ENCODE results near the gene MBNL2.

MBNL2 gene

DNA sequence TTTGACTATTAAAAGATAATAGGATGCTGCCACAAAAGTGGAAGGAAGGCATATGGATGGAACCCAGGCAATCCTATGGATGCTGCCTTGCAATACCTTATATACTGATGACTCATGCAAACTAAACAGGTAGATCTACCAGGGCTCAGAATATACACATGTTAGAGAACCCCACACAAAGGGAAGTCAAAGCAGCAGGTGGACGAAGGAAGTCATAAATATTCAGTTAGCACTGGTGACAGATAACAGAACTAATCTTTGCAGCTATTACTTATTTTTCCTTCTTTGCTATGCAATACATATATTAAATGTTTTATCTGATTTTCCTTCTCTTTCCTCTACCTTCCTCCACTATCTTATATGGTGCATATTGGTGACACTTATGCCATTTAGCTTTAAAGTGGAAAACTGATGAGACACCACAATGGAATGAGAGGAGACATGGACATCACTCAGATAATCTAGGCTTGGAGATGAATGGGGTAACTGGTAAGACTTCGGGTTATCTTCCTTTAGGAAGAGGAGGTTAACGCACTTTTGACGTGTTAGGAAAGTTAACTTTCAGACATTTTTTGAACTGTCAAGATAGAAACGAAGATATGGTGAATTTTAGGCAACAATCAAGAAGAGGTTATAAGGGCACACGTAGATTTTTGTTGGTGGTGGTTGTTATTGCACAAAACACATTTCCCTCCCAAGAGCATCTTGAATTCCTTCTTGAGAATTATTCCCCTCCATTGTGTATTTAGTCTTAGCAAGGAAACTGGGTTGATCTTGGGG lies 39.8 kb upstream of the MBNL2 start:
- no peak overlapping the region for H3K27ac ChIP-seq (ENCODE audit: low read length)
- no peak overlapping the region for H3K9ac ChIP-seq (ENCODE audit: low read length)
- 0 out of 2 replicates have a peak, but pooled peaks cover 4% of the 10 kb centered on the region for H3K4me1 ChIP-seq (ENCODE audit: low read length)
- peaks cover 38% of the 10 kb centered on the region for H3K27me3 ChIP-seq (ENCODE audit: low read depth, low read length)
- TF ChIP-seq, protein P1, sequence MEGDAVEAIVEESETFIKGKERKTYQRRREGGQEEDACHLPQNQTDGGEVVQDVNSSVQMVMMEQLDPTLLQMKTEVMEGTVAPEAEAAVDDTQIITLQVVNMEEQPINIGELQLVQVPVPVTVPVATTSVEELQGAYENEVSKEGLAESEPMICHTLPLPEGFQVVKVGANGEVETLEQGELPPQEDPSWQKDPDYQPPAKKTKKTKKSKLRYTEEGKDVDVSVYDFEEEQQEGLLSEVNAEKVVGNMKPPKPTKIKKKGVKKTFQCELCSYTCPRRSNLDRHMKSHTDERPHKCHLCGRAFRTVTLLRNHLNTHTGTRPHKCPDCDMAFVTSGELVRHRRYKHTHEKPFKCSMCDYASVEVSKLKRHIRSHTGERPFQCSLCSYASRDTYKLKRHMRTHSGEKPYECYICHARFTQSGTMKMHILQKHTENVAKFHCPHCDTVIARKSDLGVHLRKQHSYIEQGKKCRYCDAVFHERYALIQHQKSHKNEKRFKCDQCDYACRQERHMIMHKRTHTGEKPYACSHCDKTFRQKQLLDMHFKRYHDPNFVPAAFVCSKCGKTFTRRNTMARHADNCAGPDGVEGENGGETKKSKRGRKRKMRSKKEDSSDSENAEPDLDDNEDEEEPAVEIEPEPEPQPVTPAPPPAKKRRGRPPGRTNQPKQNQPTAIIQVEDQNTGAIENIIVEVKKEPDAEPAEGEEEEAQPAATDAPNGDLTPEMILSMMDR (IDR thresholded peaks at IDR 0.05; ENCODE audit: low read depth, low read length), result no peak
- no peak for TF ChIP-seq EZH2phosphoT487 (IDR thresholded peaks at IDR 0.05; ENCODE audit: low read depth)
- H3K9me3 ChIP-seq (ENCODE audit: insufficient read depth, low read length), result no peaks in the 10 kb centered on the region
- no peaks in the 10 kb centered on the region for H3K36me3 ChIP-seq (replicated peaks; ENCODE audit: low read depth, low read length)
- no peaks in the 10 kb centered on the region for H4K20me1 ChIP-seq (ENCODE audit: insufficient read depth, low read length)
- H2AFZ ChIP-seq (ENCODE audit: low read depth, low read length), result no peak overlapping the region
- no peak overlapping the region for H3K4me3 ChIP-seq (ENCODE audit: low read length)
- no peaks in the 10 kb centered on the region for H3K79me2 ChIP-seq (ENCODE audit: low read length)
- H3K4me2 ChIP-seq (ENCODE audit: low read length), result no peak overlapping the region

DNA sequence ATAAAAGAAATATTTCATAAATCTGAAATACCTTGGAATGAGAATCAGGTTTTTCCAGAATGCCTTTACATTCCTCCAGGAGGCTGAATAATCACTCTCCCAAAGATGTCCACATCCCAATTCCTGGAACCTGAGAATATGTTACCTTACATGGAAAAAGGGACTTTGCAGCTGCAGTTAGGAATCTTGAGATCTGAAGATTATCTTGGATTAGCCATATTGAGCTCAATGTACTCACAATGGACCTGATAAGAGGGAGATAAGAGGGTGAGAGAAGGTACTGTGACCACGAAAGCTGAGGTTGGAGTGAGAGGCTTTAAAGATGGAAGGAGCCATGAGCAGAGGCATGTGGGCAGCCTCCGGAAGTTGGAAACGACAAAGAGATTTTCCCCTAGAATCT lies 36.8 kb upstream of the MBNL2 start:
- H3K79me2 ChIP-seq (ENCODE audit: low read length), result no peaks in the 10 kb centered on the region
- no peak overlapping the region for H3K27ac ChIP-seq (ENCODE audit: low read length)
- TF ChIP-seq EZH2phosphoT487 (IDR thresholded peaks at IDR 0.05; ENCODE audit: low read depth), result no peak
- TF ChIP-seq, protein P1 (IDR thresholded peaks at IDR 0.05; ENCODE audit: low read depth, low read length), result no peak
- H3K36me3 ChIP-seq (replicated peaks; ENCODE audit: low read depth, low read length), result no peaks in the 10 kb centered on the region
- no peak overlapping the region for H3K4me3 ChIP-seq (ENCODE audit: low read length)
- H4K20me1 ChIP-seq (ENCODE audit: insufficient read depth, low read length), result no peaks in the 10 kb centered on the region
- H3K9me3 ChIP-seq (ENCODE audit: insufficient read depth, low read length), result no peaks in the 10 kb centered on the region
- 0 out of 2 replicates have a peak, but pooled peaks cover 4% of the 10 kb centered on the region for H3K4me1 ChIP-seq (ENCODE audit: low read length)
- peaks cover 44% of the 10 kb centered on the region for H3K27me3 ChIP-seq (ENCODE audit: low read depth, low read length)
- no peak overlapping the region for H3K9ac ChIP-seq (ENCODE audit: low read length)
- no peak overlapping the region for H2AFZ ChIP-seq (ENCODE audit: low read depth, low read length)
- H3K4me2 ChIP-seq (ENCODE audit: low read length), result no peak overlapping the region

DNA sequence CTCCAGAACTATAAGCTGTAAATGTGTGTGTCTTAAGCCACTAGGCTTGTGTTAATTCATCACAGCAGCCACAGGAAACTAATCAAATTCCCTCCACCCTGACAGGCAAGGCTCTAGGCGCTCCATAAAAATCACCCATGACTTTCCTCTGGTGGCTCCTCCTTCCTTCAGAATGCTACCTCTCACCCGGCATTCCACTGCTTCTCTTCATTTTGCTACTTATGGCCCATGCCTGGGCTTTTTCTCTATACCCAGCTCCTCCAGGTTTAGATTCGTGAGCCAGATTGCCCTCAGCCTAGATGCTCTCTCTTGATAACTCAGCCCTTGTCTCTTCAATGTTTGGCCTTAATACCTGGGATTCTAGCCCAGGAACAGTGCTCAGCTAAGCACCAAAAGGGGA lies 36.4 kb upstream of the MBNL2 start:
- H3K79me2 ChIP-seq (ENCODE audit: low read length), result no peaks in the 10 kb centered on the region
- H3K27ac ChIP-seq (ENCODE audit: low read length), result no peak overlapping the region
- peaks cover 44% of the 10 kb centered on the region for H3K27me3 ChIP-seq (ENCODE audit: low read depth, low read length)
- no peak overlapping the region for H3K9ac ChIP-seq (ENCODE audit: low read length)
- H3K36me3 ChIP-seq (replicated peaks; ENCODE audit: low read depth, low read length), result no peaks in the 10 kb centered on the region
- 0 out of 2 replicates have a peak, but pooled peaks cover 4% of the 10 kb centered on the region for H3K4me1 ChIP-seq (ENCODE audit: low read length)
- no peak for TF ChIP-seq EZH2phosphoT487 (IDR thresholded peaks at IDR 0.05; ENCODE audit: low read depth)
- TF ChIP-seq, protein P1 (IDR thresholded peaks at IDR 0.05; ENCODE audit: low read depth, low read length), result no peak
- no peak overlapping the region for H3K4me2 ChIP-seq (ENCODE audit: low read length)
- H4K20me1 ChIP-seq (ENCODE audit: insufficient read depth, low read length), result no peaks in the 10 kb centered on the region
- H3K9me3 ChIP-seq (ENCODE audit: insufficient read depth, low read length), result no peaks in the 10 kb centered on the region
- H2AFZ ChIP-seq (ENCODE audit: low read depth, low read length), result no peak overlapping the region
- no peak overlapping the region for H3K4me3 ChIP-seq (ENCODE audit: low read length)

DNA sequence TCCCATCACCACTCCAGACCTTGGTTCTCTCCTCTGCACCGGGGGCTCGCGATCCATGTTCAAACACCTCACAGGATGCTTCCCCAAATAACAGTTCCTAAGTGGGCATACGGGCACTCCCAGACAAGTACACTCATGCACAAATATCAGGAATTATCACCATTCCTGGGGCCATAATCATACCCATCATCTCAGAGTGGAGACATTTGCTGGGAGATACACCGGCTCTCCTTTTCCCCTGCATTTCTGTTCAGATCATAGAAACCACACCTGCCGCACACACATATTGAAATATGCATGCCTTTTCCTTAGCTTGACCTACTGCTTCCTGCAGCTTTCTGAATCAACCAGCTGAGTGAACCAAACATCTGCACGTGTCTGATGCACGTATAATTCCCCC lies 33.9 kb upstream of the MBNL2 start:
- Histone ChIP-seq H3K4me2 (ENCODE audit: low read length) (no peak overlapping the region), H2AFZ (ENCODE audit: low read depth, low read length) (no peak overlapping the region), H4K20me1 (ENCODE audit: insufficient read depth, low read length) (no peaks in the 10 kb centered on the region), H3K27me3 (ENCODE audit: low read depth, low read length) (peaks cover 29% of the 10 kb centered on the region), H3K36me3 (replicated peaks; ENCODE audit: low read depth, low read length) (no peaks in the 10 kb centered on the region), H3K27ac (ENCODE audit: low read length) (no peak overlapping the region), H3K79me2 (ENCODE audit: low read length) (no peaks in the 10 kb centered on the region), H3K9ac (ENCODE audit: low read length) (no peak overlapping the region), H3K9me3 (ENCODE audit: insufficient read depth, low read length) (no peaks in the 10 kb centered on the region), H3K4me1 (ENCODE audit: low read length) (no peaks in the 10 kb centered on the region), H3K4me3 (ENCODE audit: low read length) (no peak overlapping the region)
- TF ChIP-seq, protein P1 (IDR thresholded peaks at IDR 0.05; ENCODE audit: low read depth, low read length), result no peak
- TF ChIP-seq EZH2phosphoT487 (IDR thresholded peaks at IDR 0.05; ENCODE audit: low read depth), result no peak
